ENCODE results near the gene ERGIC1.
"Not testable (repeated sequence)": the region's sequence is repeated elsewhere in the genome, so short reads cannot be mapped to it uniquely, and the experiment has no call there.

The ERGIC1 gene

DNA sequence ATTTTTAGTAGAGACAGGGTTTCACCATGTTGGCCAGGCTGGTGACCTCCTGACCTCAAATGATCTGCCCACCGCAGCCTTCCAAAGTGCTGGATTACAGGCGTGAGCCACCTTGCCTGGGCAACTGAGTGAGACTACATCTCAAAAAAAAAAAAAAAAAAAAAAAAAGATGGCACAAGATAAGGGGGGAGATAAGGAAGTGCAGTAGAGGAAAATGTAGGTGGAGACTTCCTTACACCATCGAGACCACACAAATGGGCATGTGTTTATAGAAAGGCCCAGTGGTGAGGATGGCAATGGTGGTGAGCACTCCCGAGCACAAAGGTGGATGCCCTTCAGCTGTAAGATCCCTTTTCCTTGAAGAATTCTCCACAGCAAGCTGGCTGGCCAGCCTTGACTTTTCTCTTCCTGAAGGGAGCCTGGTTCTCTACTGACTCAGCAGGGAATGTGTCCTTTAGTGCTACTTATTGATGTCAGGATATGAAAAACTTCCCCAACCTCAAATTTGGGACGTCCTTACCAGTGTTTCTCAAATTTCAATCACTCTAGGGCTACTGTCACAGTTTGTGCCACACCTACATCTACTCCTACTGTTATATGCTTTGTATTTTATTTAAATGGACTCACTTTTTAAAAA, 28.2 kb downstream of the ERGIC1 start:
- DNase-seq (ENCODE audit: low read depth in 2 of 2, low spot score in 1 of 2): no peak

DNA sequence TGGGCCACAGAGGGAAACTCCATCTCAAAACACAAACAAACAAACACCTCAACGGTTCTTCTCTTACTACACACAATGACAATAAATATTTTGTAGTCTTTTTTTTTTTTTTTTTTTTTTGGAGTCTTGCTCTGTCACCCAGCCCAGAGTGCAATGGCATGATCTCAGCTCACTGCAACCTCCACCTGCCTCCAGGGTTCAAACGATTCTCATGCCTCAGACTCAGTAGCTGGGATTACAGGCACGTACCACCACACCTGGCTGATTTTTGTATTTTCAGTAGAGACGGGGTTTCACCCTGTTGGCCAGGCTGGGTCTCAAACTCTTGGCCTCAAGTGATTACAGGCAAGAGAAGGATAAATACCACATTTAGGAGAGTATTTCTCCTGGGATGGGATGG, 30.1 kb downstream of the ERGIC1 start:
- DNase-seq (ENCODE audit: low read depth in 2 of 2, low spot score in 1 of 2): not testable (repeated sequence)

DNA sequence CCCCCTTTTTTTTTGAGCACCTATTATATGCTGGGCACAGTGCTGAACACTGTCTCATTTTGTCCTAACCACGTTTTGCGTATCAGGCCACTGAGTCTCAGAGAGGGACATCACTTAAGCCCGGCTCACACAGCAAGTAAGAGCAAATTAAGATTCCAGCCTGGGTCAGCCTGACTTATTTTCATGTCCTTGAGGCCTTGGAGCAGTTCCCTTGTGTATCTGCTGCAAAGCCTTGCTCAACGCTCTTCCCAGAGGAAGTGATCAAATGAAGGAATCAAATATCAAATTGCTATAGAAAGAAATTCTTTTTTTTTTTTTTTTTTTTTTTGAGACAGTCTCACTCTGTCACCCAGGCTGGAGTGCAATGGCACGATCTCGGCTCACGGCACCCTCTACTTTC, 30.7 kb downstream of the ERGIC1 start:
- no peak for DNase-seq (ENCODE audit: low read depth in 2 of 2, low spot score in 1 of 2)

DNA sequence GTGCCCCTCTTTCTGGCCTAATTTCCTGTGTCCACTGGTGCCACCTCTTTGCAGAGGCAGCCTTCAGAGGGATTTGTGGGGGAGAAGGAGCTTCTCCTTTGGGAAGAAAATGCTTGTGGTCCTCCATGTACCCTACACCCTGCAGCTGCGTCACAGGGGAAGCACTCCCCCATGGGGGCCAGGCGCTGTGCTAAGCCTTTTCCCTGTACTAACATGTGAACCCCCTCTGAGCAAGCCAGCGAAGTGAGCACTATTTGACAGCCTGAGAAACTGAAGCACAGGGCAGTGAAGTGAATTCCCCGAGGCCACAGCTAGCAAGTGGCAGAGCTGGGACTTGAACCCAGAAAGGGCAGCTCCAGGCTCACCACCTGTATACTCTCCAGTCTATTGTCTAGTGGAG, 32.3 kb downstream of the ERGIC1 start:
- DNase-seq (ENCODE audit: low read depth in 2 of 2, low spot score in 1 of 2): no peak

DNA sequence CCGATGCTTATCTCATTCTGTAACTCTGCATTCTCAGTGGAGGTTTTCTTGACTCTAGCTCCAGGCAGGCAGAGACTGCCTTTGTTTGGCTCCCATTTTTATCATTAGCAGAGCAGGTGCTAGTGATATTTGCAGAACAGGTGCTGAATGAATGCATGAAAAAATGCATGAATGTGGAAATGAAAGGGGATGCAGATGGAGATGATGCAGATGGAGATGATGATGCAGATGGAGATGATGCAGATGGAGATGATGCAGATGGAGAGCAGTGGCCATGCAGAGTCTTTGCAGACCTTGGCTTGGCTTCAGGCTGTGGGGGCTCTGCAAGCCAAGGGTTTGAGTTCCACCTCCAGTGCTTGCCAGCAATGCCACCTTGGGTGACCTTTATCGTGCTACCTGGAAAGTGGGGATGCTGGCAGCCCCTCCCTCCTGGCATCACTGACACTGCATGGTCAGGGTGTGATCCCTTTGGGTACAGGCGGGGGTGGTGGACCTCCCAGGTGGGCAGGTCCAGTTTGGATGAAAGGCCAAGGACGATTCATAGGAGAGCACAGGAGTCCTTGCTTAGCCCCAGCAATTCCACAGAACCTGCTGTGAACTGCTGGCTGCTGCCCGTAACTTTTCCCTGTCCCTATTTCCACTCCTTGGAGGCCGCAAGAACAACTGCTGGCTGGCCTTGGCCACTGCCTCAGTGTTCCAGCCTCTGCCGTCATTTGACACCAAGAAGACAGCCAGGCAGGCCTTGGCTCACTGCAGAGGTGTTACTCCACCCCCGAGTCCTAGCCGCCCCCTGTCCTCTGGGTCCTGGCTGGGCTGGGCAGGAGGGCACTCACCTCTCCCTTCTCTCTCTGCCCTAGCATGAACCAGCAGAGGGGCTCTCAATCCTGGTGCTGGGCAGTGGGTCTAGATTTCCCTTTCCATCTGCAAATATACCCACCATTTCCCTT, 33.0 kb downstream of the ERGIC1 start:
- no peak for DNase-seq (ENCODE audit: low read depth in 2 of 2, low spot score in 1 of 2)

DNA sequence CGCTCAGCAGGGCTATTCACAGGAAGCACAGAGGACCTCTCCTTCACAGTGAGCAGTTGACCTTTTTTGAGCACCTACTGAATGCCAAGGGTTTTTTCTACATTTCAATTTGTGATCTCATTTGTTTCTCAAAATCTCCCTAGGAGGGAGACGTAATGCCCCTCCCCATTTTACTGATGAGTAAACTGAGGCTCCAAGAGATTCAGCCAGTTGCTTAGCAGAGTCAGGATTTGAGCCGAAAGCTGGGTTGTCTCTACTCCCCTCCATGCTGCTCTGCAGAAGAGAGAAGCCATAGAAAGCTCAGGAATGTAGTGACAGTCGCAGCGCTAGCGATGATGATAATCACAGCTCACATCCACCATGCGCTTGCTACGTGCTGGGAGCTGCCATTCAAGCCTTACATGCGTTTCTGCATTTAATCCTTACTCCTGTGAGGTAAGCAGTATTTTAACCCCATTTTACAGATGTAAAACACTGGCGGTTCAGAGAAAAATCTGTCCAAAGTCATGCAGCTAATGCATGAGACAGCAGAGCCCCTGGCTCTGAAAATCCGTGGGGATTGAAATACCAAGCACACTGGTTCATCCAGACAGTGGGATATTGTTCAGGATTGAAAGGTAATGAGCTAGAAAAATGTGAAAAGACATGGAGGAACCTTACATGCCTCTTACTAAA, 33.8 kb downstream of the ERGIC1 start:
- no peak for DNase-seq (ENCODE audit: low read depth in 2 of 2, low spot score in 1 of 2)

DNA sequence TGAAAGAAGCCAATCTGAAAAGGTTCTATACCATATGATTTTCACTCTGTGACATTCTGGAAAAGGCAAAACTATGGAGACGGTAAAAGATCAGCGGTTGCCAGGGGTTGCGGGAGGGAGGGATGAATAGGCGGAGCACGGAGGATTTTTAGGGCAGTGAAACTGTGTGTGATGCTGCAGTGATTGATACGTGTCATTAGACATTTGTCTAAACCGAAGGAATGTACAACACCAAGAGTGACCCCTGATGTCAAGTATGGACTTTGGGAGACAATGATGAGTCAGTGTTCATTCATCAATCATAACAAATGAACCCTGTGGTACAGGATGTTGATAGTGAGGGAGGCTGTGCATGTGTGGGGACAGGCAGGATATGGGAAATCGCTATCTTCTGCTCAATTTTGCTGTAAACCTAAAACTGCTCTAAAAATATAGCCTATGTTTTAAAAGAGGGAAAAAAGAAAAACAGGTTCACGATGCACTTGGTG, 34.4 kb downstream of the ERGIC1 start:
- no peak for DNase-seq (ENCODE audit: low read depth in 2 of 2, low spot score in 1 of 2)

DNA sequence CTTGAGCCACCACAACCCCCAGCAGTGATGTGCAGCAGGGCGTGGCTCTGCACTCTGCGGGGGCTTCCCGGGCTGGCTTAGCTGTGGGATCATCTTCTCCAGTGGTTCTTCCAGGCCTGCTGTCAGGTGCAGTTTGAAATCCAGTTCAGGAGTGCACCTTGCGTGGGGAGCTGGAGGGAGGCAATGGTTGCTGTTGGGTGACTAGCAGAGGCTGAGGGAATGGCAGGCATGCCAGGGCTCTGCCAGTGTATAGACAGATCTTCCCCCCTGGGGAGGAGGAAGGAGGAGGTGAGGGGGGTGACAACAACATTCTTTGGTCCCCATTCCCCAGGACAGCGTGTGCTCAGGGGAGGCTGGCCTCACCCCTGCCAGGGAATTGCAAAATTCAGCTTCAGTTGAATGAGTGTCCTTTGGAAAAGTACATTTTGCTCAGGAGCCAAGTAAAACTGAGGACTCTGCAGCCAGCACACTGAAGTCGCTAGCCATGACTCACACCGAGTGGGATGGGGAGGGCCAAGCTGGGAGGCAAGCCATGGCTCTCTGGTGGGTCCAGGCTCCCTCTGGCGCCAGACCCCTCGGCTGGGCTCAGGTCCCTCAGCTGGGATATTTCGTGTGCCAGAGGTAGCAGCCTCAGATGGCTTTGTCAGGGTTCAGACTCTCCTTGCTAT, 35.0 kb downstream of the ERGIC1 start:
- DNase-seq (ENCODE audit: low read depth in 2 of 2, low spot score in 1 of 2): no peak

DNA sequence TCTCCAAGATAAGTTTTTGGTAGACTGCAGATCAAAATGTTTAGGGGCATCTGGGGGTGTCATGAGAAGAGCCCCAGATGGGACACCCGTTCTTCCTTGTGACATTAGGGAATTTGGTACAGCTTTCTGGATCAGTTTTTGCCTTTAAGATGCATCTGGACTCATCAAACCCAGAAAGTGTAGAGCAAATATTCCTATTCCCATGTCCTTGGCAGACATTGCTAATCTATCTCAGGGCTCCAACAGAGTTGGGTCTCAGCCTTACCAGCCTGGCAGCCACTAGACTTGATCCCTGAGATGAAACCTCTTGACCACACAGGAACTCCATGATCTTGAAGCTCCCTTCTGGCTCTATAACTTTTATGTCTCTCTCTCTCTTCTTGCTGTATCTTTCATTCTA, 35.6 kb downstream of the ERGIC1 start:
- no peak for DNase-seq (ENCODE audit: low read depth in 2 of 2, low spot score in 1 of 2)

DNA sequence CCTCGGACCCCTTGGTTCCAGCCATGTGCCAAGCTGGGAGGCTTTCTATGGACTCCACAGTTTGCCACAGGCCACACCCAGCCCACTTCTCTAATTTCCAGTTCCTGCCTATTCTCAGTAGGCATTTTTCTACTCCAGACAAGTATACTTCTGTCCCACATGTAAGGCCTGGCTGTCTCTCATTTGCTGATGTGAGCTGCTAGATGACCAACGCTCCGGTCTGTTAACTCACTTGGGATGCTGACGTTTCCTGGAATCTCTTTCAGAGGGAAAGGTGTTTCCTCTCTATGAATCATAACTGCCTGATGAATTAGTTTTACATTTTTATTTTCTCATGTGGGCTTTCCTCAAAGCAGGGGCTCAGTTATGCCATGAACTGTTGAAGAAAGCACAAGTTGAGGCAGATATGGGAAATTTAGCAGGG, 36.3 kb downstream of the ERGIC1 start:
- DNase-seq (ENCODE audit: low read depth in 2 of 2, low spot score in 1 of 2): no peak

DNA sequence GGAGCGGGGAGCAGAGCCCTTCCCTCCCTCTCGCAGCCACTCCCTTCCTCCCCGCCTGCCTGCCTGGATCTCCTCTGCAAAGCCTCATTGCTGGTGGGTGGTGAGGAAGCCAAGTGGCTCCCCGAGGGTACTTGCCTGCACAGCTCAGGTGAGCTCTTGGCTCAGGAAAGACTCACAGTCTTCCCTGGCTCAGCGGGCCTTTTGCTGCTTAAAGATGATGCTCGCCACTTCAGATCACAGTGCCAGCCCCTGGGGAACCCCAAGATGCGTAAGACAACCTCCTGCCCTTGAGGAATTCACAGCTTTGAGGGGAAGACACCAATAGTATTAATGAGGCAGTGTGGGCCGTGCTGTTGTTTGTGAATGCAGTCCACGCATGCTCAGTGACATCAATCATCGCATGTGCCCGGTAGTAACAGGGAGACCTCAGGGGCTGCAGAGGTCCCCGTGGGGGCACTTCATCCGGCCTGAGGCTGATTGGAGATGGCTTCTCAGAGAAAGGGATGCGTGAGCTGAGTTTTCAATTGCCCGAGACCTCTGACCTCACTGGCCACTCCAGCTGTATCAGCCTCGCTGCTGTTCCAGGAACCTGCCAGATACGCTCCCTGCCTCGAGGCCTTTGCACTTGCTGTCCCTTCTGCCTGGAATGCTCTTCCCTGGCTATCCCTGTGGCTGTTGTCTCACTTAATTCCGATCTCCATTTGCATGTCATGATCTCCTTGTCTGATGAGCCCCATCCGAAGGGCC, 36.8 kb downstream of the ERGIC1 start:
- DNase-seq (ENCODE audit: low read depth in 2 of 2, low spot score in 1 of 2): no peak

DNA sequence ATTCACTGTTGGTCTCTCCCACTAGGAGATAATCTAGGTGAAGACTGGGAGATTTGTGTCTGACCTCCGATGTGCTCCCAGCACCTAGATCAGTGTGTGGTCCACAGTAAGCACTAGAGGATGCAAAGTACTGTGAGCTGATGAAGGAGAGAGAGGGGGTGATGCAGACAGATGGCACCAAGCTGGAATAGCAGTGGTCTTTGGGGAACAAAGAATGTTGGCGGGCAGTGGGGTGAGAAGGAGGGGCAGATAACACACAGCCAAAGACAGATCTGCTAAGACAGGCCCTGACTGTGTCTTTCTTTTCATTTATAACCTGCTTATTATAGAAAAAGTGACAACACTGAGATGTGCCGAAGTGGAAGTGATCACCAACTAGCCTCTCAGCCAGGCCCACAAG, 37.5 kb downstream of the ERGIC1 start:
- no peak for DNase-seq (ENCODE audit: low read depth in 2 of 2, low spot score in 1 of 2)

DNA sequence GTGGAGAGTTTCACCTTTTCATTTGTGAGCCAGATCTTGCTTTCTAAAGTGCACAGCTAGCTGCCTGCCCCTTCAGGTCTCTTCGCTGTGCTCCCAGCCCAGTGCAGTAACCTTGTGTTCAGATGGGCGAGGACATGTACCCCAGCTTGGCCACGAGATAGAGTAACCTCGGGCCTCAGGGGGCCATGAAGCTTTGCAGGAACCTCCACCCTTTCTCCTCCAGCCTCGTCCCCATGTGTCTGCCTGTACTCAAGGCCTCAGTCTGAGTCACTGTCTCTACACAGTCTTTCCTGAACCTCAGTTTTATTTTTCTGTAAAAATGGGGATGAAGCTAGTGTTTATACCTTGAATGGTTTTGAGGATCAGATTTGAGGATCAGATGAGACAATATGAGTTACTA, 37.9 kb downstream of the ERGIC1 start:
- DNase-seq (ENCODE audit: low read depth in 2 of 2, low spot score in 1 of 2): no peak

DNA sequence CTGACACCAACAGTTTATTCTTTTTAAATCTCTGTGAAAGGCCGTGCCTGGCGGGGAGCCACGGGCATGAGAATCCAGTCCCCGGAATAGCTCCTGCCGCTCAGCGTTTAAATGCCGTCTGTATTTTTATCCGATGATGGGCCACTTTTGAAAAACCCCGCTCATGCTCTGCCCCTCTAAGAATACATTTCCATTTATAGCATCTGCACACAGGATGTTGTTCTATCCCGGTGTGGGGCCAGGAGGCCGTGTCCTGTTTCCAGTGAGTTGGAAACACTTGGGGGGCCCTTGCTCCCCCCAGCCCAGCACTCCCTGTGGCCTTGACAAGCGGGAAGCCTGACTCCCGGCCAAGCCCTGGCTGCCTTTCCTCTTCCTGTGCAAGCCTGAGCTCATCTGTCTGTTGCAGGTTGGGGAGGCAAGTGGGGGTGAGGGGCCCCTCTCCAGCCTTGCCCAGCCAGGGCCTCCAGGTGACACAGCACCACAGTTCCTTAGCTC, 39.0 kb downstream of the ERGIC1 start:
- DNase-seq (ENCODE audit: low read depth in 2 of 2, low spot score in 1 of 2): no peak

DNA sequence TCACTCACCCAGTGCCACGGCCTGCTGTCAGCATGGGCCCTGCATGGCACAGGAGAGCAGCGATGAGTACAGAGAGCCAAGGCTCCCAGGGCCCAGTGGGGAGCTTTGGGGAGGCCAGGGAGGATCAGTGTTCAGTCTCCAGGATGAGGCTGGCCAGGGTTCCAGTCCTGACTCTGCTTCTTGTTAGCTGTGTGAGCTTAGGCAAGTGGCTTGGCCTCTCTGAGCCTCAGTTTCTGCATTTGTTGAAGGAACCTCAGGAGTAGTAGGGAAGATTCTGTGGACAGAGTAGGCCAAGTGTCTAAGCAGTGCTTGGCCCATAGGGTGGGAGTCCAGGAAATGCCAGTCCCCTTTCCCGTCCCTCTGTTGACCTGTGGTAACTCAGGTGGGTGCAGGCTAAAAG, 39.5 kb downstream of the ERGIC1 start:
- no peak for DNase-seq (ENCODE audit: low read depth in 2 of 2, low spot score in 1 of 2)

DNA sequence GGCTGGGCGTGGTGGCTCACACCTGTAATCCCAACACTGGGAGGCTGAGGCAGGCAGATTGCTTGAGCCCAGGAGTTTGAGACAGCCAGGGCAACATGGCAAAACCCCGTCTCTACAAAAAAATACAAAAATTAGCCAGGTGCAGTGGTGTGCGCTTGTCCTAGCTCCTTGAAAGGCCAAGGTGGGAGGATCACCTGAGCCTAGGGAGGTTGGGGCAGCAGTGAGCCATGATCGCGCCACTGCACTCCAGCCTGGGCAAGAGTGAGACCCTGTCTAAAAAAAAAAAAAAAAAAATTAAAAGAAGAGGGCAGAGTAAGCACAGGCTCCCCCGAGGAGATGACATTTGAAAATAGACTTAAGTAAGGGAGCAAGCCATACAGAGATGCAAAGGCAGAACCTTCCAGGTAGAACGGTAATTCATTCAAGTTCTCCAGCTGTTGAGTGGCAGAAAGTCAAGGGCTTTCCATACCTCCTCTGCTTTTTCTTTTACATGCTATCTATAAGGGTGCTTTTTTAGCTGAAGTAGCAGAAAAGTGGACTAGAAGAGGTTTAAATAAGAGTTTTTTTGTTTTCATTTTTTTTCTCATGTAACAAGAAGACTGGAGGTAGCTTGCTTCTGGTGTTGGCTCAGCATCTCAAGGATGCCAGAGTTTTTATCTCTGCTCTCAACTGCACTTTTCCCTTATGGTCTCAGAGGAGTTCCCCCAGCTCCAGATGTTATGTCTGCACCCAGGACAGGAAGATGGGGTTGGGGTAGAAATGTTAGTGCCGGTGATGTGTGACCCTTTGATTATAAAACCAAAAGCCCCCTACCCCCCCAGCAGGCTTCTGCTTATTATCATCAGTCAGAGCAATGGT, 40.8 kb downstream of the ERGIC1 start:
- DNase-seq (ENCODE audit: low read depth in 2 of 2, low spot score in 1 of 2): no peak

DNA sequence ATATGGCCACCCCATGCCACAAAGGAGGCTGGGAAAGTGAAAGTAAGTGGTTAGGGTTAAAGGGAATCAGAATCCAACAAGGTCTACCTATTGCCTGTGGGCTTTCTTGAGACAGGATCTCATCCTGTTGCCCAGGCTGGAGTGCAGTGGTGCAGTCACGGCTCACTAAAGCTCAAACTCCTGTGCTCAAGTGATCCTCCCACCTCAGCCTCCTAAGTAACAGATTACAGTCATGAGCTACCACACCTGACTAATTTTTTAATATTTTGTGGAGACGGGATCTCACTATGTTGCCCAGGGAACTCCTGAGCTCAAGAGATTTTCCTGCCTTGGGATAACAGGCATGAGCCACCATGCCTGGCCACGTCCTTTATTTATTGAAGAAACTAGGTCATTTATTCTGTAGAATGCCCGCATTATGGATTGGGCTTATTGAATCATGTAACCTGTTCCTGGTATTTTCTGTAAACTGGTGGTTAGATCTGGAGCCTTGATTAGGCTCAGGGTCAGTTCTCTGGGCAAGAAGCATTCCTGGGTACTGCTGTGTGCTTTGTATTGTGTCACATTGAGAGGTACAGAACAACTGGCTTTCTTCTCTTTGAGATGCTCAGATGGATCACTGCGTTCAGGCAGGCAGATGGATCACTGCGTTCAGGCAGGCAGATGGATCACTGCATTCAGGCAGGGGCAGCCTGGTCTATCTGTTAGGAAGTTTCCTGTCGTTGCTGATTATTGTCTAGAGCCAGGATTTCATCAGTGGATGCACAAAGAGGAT, 41.6 kb downstream of the ERGIC1 start:
- no peak for DNase-seq (ENCODE audit: low read depth in 2 of 2, low spot score in 1 of 2)

DNA sequence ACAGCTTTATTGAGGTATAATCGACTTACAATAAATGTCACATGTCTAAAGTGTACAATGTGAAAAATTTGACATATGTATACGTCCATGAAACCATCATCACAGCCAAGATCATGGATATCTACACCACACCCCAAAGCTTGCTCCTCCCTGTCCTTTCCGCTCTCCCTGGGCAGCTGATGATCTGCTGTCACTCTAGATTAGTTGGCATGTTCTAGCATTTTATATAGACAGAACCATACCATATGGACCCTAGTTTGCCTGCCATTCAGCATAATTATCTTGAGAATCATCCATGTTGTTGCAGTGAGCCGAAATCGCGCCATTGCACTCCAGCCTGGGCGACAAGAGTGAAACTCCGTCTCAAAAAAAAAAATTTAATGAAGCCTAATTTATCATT, 42.5 kb downstream of the ERGIC1 start:
- no peak for DNase-seq (ENCODE audit: low read depth in 2 of 2, low spot score in 1 of 2)
